ENCODE measurements around the gene RNF112.
A peak's percentile ranks its signal among the peaks of the same experiment; 100 is the strongest.
"Not testable (repeated sequence)": the region's sequence is repeated elsewhere in the genome, so short reads cannot be mapped to it uniquely, and the experiment has no call there.

Gene RNF112

GRCh38 chr17:19456016-19456927, 45.2 kb downstream of the RNF112 start:
- no peak for DNase-seq

DNA sequence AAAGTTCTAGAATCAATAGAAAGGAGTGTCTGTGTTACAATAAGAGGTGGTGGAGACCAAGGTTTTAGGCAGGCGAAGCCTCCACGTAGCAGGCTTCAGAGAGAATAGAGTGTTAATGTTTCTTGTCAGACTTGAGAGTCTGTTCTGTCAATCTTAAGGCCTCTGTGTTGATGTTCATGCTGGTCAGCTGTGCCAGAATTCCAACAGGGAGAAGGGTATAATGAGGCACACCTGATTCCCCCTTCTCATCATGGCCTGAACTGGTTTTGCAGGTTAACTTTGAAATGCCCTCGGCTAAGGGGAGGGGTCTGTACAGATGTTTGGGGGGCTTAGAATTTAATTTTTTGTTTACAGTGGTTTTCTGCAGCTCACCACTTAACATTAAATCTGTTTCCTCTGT, 46.0 kb downstream of the RNF112 start:
- DNase-seq: no peak

GRCh38 chr17:19457830-19458271, 46.8 kb downstream of the RNF112 start:
- no peak for DNase-seq

DNA sequence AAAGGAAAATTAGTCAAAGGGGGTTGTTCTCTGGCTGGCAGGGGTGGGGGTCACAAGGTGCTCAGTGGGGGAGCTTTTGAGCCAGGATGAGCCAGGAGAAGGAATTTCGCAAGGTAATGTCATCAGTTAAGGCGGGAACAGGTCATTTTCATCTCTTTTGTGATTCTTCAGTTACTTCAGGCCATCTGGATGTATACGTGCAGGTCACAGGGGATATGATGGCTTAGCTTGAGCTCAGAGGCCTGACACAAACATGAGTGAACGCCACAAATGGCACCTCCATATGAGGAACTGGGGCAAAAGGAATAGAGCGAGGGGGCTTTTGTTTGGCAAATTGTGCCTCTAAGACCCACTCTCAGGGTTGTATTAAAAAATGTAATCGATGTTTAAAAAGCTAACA, 47.4 kb downstream of the RNF112 start:
- DNase-seq: not testable (repeated sequence)

GRCh38 chr17:19459018-19459655, 48.1 kb downstream of the RNF112 start:
- DNase-seq: not testable (repeated sequence)

GRCh38 chr17:19460700-19461099, 49.7 kb downstream of the RNF112 start:
- DNase-seq: no peak

- DNase-seq: peak; percentile 79
Observed at GRCh38 chr17:19461116-19461515, 50.1 kb downstream of the RNF112 start.

- no peak for DNase-seq
Observed at GRCh38 chr17:19461681-19462080, 50.6 kb downstream of the RNF112 start.

- not testable (repeated sequence) for DNase-seq
Observed at GRCh38 chr17:19462456-19463035, 51.5 kb downstream of the RNF112 start.

GRCh38 chr17:19464031-19465026, 53.3 kb downstream of the RNF112 start:
- no peak for DNase-seq

All from NCI-H1105 treated with DMSO at 0.1 percent for 48 hours (cell line).